ENCODE data around the gene SPACA9.

Gene SPACA9

DNA sequence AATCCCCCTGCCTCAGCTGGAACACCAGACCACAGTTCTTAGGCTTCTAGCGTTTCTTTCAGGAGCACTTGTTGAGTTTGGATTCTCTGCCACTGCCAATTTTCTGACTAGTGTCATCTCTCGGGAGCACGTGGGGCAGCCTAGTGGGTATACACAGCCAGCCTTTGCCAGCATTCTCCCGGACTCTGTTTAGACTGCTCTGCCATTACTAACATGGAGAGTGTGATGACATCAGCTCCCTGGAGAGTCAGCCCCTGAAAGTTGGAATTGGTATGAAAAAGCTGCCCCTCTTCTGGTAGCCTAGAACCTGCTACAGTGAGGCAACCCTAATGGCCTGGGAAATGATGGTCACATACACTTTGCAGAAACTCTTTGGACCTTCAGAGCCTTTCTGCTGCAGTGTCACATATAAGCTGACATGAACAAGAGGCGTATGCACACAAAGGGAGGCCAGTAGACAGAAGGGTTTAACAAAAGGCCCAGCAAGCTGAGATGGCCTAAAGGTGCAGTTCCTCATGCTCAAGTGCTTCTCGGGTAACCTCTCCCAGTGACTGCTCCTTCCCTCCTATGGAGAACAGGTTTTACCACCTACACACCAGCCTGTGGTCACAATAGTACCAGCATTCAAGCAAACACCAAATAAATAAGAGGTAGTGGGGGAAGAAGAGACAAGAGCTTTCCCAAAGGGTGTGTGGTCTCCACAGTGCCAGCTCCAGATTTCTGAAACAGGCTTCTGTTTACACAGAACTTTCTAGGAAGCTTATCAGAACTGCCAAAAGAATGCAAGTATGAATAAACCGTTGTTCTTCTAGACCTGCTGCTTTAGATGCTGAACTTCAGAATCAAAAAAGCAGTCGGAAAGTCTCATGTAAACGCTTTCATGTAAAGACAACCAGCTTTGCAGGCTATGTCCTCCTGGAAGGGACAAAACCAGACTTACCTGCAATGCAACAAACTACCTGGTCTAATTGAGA is 16.5 kb downstream of the SPACA9 start:
- no peak for DNase-seq (ENCODE audit: low spot score)

DNA sequence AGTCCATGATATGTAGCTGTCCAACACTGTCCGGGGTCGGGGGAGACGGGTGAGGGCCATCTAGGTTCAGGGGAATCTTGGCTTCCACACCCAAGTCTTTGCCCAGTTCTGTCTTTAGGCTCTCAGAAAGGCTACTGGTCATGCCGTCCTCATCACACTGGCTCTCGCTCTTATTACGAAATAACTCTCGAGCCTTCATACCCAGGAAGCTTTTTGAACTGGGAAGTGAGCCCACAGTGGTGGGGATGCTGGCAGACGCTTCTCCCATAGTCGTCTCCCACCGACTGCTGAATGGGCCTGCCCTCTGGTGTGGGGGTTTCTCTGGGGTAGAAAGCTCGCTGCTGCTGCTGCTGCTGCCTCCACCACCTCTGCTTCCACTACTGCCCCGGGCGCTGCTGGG is 17.6 kb downstream of the SPACA9 start:
- no peak for DNase-seq (ENCODE audit: low spot score)

- no peak for DNase-seq (ENCODE audit: low spot score)
These were observed 18.2 kb downstream of the SPACA9 start for GRCh38 chr9:132896906-132897305.

DNA sequence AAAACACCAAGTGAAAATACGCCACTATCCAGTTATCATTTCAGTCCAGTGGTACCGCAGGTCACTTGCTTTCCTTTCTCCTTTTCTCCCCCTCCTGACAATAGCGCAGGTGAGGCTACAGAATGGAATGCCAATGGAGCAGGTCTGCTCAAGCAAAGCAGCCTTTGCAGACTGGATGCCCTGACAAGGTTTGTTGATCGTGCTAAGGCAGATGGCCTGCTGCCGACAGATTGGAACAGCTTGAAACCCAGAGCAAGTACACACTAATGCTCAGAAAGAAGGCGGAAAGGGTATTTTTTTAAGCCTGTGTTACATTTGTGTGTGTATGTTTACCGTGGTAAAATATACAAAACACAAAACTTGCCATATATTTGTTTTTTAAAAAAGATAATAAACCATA is 19.4 kb downstream of the SPACA9 start:
- DNase-seq (ENCODE audit: low spot score) = no peak

- DNase-seq (ENCODE audit: low spot score) = peak; percentile 90
These were observed 23.4 kb downstream of the SPACA9 start for GRCh38 chr9:132901858-132902831.

DNA sequence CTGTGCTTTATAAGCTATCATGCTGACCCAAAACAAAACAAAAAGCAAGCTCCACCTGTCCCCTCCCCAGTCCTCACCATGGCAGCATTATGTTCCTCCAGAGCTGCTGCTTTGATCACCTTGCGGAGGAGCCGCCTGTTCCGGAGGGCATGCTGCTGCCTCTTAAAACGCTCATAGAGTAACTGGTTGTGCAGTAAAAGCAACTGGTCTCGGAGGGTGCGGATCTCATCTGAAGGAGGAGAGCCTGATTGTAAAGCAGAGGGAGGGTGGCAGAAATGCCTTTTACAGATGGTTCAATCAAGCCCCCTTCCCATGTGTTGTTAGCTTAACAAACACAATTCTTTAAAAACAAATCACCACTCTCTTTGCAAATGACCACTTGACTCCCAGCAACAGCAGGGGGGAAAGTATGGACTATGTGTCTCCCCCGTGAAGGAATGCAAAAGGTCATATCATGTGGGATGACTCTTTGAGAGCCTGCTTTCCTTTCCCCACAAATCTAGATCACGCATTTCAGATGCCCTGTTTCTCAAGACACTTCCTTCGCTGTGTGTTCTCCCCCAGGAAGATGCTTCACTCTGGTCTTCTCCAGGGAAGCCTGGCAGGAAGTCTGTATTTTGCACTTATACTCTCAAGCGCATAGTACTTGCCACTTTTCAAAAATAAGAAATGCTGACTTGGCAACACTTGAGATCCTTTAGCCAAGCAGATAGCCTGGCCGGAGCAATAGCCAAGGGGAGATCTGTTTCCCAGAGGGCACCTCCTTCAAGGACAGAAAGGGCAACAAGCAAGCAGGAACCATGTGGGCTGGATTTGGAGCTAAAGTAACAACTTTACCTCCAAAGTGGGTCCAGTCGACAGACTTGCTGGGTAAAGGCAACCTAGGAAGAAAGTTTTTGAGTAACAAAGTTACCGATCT is 25.1 kb downstream of the SPACA9 start:
- DNase-seq (ENCODE audit: low spot score) = no peak

GRCh38 chr9:132905726-132906125 is 27.0 kb downstream of the SPACA9 start:
- no peak for DNase-seq (ENCODE audit: low spot score)

DNA sequence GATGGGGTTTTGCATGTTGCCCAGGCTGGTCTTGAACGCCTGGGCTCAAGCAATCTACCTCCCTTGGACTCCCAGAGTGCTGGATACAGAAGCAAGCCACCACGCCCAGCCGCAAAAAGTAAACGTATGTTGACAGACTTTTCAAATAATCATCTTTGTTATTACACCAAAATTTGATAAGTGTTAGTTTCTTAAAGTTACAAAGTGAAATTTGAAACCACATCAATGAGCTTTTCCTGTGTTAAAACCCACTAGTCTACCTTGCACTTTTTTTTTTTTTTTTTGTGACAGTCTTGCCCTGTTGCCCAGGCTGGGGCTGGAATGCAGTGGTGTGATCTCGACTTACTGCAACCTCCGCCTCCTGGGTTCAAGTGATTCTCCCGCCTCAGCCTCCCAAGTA is 29.9 kb downstream of the SPACA9 start:
- DNase-seq (ENCODE audit: low spot score) = no peak

DNA sequence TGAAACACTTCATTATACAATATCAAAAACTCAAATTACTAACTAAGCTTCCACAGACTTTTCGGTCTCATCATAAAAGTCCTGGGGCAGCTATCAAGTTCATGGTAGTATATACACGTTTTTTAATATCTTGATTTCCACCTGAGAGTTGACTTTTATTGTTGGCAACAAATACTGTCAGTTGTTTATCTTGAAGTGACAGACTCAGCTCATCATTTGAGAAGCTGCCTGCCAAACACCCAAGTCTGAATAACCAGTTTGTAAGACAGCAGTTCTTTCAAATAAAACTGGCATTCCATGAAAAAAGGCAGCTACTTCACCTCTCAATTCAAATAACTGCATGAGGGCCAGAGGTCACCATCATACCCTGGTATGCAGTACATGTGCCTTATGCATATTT is 30.6 kb downstream of the SPACA9 start:
- no peak for DNase-seq (ENCODE audit: low spot score)

DNA sequence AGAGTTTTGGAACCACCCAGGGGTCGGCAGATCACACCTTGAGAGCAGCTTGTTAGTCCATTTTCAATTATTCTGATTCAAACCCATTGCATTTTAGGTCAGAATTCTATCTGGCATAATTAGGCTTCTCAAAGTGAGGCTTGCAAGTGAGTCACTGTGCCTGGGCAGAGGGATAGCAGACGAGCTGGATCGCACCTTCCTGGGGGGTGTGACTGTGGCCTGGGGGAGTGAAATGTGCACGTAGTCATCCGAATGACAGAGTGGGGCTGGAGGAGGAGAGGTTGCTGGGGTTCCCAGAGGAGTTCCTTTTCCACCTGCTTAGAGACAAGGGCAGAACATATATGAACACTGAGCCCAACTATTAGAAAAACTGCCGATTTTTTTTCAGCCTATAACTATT is 31.7 kb downstream of the SPACA9 start:
- no peak for DNase-seq (ENCODE audit: low spot score)

DNA sequence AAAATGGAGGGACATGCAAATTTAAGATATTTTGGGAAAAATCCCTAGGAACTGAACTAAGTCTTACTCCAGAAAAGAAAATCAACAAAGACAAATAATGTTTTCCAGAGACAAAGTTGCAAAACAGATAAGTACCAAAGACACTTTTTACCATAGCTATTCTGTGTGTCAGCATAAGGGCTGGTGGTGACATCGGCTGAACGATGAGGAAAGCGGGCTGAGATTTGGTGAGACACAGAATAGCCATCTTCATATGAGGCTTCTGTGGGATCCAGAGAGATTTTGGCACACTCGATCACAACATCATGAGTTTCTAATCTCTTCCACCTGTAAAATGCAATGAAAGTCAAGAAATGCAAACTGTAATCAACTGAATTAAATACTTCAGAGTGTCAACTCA is 33.4 kb downstream of the SPACA9 start:
- no peak for DNase-seq (ENCODE audit: low spot score)

DNA sequence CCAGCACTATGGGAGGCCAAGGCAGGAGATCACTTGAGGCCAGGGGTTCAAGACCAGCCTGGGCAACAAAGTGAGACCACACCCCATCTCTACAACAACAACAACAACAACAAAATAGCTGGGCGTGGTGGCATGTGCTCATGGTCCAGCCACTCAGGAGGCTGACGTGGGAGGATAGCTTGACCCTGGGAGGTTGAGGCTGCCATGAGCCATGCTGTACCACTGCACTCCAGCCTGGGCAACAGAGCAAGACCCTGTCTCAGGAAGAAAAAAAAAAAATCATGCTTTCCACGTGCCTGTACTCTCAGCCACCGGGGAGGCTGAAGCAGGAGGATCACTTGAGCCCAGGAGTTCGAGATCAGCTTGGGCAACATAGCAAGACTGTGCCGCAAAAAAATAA is 36.2 kb downstream of the SPACA9 start:
- DNase-seq (ENCODE audit: low spot score) = no peak

DNA sequence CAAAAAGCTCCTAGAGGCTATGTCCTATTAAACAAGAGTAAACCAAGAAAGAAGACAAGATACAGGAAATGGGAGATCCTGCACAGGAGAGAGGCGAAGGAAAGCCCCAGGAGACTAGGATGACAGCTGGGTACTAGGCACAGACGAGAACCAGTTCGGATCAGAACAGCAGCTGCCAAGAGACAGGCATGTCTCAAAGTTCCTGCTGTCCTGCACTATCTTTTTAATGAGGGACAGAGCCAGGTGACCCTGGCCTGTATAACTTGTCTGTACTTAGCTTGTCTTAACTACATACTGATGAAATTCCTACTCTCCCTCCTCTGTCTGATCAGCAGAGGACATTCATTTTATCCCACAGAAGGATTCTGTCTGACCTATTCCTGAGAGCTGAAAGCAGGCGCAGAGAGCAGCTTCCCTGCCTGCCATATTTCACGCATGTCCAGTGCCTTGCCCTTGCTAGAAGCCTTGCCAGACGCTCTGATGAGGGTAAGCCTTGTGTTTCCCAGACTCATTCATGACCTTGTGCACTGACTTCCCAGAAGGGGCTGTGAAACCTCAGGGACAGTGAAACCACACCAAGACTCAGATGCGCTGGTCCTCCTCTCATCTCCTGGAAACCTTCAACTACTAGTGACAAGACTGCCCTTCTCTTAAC is 41.0 kb downstream of the SPACA9 start:
- no peak for DNase-seq (ENCODE audit: low spot score)

GRCh38 chr9:132923346-132923902 is 44.7 kb downstream of the SPACA9 start:
- no peak for DNase-seq (ENCODE audit: low spot score)

GRCh38 chr9:132927704-132928103 is 49.0 kb downstream of the SPACA9 start:
- no peak for DNase-seq (ENCODE audit: low spot score)

GRCh38 chr9:132931178-132931735 is 52.6 kb downstream of the SPACA9 start:
- DNase-seq (ENCODE audit: low spot score) = no peak

DNA sequence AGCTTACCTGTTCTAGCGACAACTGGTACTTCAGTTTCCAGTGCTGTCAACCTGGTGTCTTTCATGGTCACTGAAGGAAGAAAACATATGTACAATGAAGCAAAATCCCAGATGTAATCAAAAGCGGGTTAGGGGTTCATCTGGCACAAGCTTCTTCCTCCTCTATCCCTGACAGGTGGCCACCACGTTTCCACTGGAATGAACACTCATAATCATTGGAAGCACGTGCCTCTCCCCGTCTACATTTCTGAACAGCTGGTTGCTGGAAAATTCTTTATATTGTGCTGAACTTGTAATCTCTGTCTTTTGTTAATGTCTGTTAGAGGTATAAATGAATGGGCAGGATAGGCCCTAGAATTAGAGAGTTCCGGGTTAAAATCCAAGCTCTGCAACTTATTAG is 56.3 kb downstream of the SPACA9 start:
- no peak for DNase-seq (ENCODE audit: low spot score)

- no peak for DNase-seq (ENCODE audit: low spot score)
These were observed 58.8 kb downstream of the SPACA9 start for GRCh38 chr9:132937463-132937901.

GRCh38 chr9:132939169-132939568 is 60.5 kb downstream of the SPACA9 start:
- no peak for DNase-seq (ENCODE audit: low spot score)

Measured in GM03348 (cell line).